ENCODE measurements around the gene SLC4A2. TPM values are rescaled to one million over a fixed set of nuclear protein-coding genes. Genes with fewer than 3 reads are reported as not detected.
A peak's percentile ranks its signal among the peaks of the same experiment; 100 is the strongest.

The SLC4A2 gene
- total and polyA plus RNA-seq, 2 of the 8 experiments (the other 6 are each of a cell fraction or from before 2014, with no cell fraction given) = 72.6 to 147 TPM

GRCh38 chr7:151012911-151013347 is 46.5 kb upstream of the SLC4A2 start (continued):
- TF ChIP-seq RBBP5 (IDR thresholded peaks at IDR 0.05; ENCODE audit: borderline replicate concordance, low read depth, low read length) (no peak), CBX5 (IDR thresholded peaks at IDR 0.05; ENCODE audit: low read depth, low read length) (no peak), MAX (IDR thresholded peaks at IDR 0.05) (no peak), RAD21 (IDR thresholded peaks at IDR 0.05 in 1 of 2, conservative IDR thresholded peaks at IDR 0.05 in 1 of 2; ENCODE audit: low read depth in 2 of 2, low read length in 2 of 2) (peak; percentile 56 to 62), KDM5A (IDR thresholded peaks at IDR 0.05; ENCODE audit: low read length) (no peak), SUZ12 (IDR thresholded peaks at IDR 0.05; ENCODE audit: low read length) (no peak), PHF8 (conservative IDR thresholded peaks at IDR 0.05; ENCODE audit: low read depth, low read length) (no peak), GTF2F1 (IDR thresholded peaks at IDR 0.05; ENCODE audit: borderline replicate concordance, low read depth, low read length) (no peak), CREB1 (IDR thresholded peaks at IDR 0.05) (no peak), TEAD4 (IDR thresholded peaks at IDR 0.05; ENCODE audit: low read depth, low read length) (peak; percentile 69), NANOG (IDR thresholded peaks at IDR 0.05; ENCODE audit: insufficient read depth, low read depth, low read length, poor library complexity, severe bottlenecking) (no peak), TCF12 (IDR thresholded peaks at IDR 0.05; ENCODE audit: low read depth, low read length) (no peak), KDM1A (IDR thresholded peaks at IDR 0.05; ENCODE audit: borderline replicate concordance, low read length) (no peak), CTCF (IDR thresholded peaks at IDR 0.05; ENCODE audit: control extremely low read depth in 1 of 3, insufficient read depth in 1 of 3, low read depth in 1 of 3, low read length in 3 of 3) (peak in 2 of 3 experiments; percentile 59 to 76; a peak in 3 of 4 replicates), NRF1 (IDR thresholded peaks at IDR 0.05; ENCODE audit: low read depth, low read length) (no peak)

Data from H1 (cell line).